HepG2 (cell line): ENCODE data around the gene VPS11.

ENCODE experiments used
- POLR2AphosphoS5 ChIP-seq: IDR thresholded peaks from 2 replicates; pipeline ENCODE4 v1.6.1; 2012; ENCODE audit warnings: low read depth, low read length
- TCF7 ChIP-seq: sonication (generic); IDR thresholded peaks from 2 replicates; pipeline ENCODE4 v1.6.1; 2016; ENCODE audit warnings: antibody characterized with exemption, low read depth
- TF ChIP-seq, protein P1 (sequence below): sonication (generic); formaldehyde crosslinking; IDR thresholded peaks from 2 replicates; pipeline ENCODE4 v1.5.0; 2020; ENCODE audit warnings: mild to moderate bottlenecking, missing genetic modification reagents, moderate library complexity

DNA sequence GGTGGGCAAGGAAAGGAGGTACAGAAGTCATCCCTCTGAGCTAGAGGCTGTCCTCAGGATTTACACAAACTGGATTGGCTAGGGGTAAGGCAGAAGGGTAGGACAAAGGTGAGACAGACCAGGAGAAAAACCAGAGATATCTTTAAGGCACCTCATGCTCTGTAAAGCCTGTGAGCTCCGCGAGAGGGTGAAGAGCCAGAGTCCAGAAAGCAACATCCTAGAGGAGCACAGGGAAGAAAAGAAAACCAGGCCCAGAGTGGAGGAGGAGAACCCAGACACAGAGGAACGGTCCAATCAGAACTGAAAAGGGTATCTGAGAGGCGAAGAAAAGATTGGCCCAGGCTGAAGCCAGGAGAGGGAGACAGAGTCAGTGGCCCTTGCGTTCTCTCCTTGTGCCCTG lies 42.1 kb upstream of the VPS11 start:
- TF ChIP-seq POLR2AphosphoS5 = no peak
- no peak for TF ChIP-seq TCF7
- TF ChIP-seq, protein P1, sequence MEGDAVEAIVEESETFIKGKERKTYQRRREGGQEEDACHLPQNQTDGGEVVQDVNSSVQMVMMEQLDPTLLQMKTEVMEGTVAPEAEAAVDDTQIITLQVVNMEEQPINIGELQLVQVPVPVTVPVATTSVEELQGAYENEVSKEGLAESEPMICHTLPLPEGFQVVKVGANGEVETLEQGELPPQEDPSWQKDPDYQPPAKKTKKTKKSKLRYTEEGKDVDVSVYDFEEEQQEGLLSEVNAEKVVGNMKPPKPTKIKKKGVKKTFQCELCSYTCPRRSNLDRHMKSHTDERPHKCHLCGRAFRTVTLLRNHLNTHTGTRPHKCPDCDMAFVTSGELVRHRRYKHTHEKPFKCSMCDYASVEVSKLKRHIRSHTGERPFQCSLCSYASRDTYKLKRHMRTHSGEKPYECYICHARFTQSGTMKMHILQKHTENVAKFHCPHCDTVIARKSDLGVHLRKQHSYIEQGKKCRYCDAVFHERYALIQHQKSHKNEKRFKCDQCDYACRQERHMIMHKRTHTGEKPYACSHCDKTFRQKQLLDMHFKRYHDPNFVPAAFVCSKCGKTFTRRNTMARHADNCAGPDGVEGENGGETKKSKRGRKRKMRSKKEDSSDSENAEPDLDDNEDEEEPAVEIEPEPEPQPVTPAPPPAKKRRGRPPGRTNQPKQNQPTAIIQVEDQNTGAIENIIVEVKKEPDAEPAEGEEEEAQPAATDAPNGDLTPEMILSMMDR (CRISPR knock-in tag) = no peak
